Left lung (tissue), 10 donors: ENCODE results near the gene NFIC. TPM values are rescaled to one million over a fixed set of nuclear protein-coding genes. Genes with fewer than 3 reads are reported as not detected.

Source experiments
- ATAC-seq: fragments of 200-7000 bp; cut with Tn5 transposase; one replicate; pipeline ENCODE4 v1.9.1; 2020; ENCODE audit warnings: moderate library complexity
- DNase-seq, 4 donors: peaks; one replicate each; pipeline ENCODE4 v3.0.0-alpha.2; 2013 to 2020
- H3K27ac ChIP-seq, 2 donors: fragments of 200-600 bp; sonication (generic) in 1 of 2; one replicate each; pipeline versions ENCODE4 v1.5.0 to v1.8.0; 2020 to 2021
- H3K27me3 ChIP-seq, 2 donors: fragments of 200-600 bp; sonication (generic) in 1 of 2; one replicate each; pipeline versions ENCODE4 v1.5.0 to v1.8.0; 2020 to 2021
- H3K36me3 ChIP-seq, 2 donors: fragments of 200-600 bp; sonication (generic) in 1 of 2; one replicate each; pipeline versions ENCODE4 v1.5.0 to v1.8.0; 2020 to 2021
- H3K4me1 ChIP-seq, 2 donors: fragments of 200-600 bp; one replicate each; pipeline ENCODE4 v1.8.0; 2021
- H3K4me3 ChIP-seq, 2 donors: fragments of 200-600 bp; sonication (generic) in 1 of 2; one replicate each; pipeline versions ENCODE4 v1.5.0 to v1.8.0; 2020 to 2021; ENCODE audit warnings: mild to moderate bottlenecking in 1 of 2
- H3K9me3 ChIP-seq, 2 donors: fragments of 200-600 bp; sonication (generic) in 1 of 2; one replicate each; pipeline versions ENCODE4 v1.5.0 to v1.8.0; 2020 to 2021
- CTCF ChIP-seq, 2 donors: fragments of 200-600 bp; sonication (generic) in 1 of 2; IDR thresholded peaks; one replicate each; pipeline versions ENCODE4 v1.5.0 to v1.8.0; 2021; ENCODE audit warnings: antibody characterized with exemption in 2 of 2
- intact Hi-C, 2 donors: fragments of 100-400 bp; cut with DNase I; formaldehyde crosslinking; loops; one replicate each; pipeline versions ENCODE4 v1.11.2 to v1.14.2; 2022
- polyA plus RNA-seq, 6 donors: library from polyadenylated mRNA; unstranded; fragments of 120-200 nt; gene quantifications; one replicate each; pipeline ENCODE4 v1.2.1, GENCODE V29; 2013; ENCODE audit not compliant: insufficient read length in 6 of 6
- total RNA-seq, 2 donors: library from RNA; stranded (reverse); fragmentation: NEBNext Ultra II Directional; extraction: Animal tissue kit (Norgen Biotek cat#: 25700); gene quantifications; one replicate each; pipeline ENCODE4 v1.2.1, GENCODE V29; 2021
- donor health status: DM: no; HTN: yes; CAD: no.
- donor health status: DM: no; HTN: no; CAD: no.

Gene NFIC
- total and polyA plus RNA-seq, 8 donors = 37.2 to 163 (median 55.7) TPM

GRCh38 chr19:3499738-3500428 is 133.5 kb downstream of the NFIC start:
- Histone ChIP-seq H3K27ac (peak overlapping the region; percentile 84 to 96), H3K9me3 (no peaks in the 10 kb centered on the region), H3K4me1 (peaks cover 7 to 20% of the 10 kb centered on the region in 2 donors), H3K4me3 (peak overlapping the region; percentile 78 to 79), H3K27me3 (no peaks in the 10 kb centered on the region), H3K36me3 (peaks cover 0 to 19% of the 10 kb centered on the region in 2 donors)
- intact Hi-C loops = no loop called here
- ATAC-seq (peak; percentile 7), DNase-seq (peak in 1 of 4 donors; percentile 51)
- TF ChIP-seq CTCF (IDR thresholded peaks at IDR 0.05) = no peak

GRCh38 chr19:3500429-3501101 is 134.2 kb downstream of the NFIC start, which contains the start of gene DOHH:
Gene DOHH (minus strand): TSS chr19:3500674. CDS start chr19:3496814, 3,860 bp downstream.
- no peak for TF ChIP-seq CTCF (IDR thresholded peaks at IDR 0.05)
- Histone ChIP-seq H3K27ac (peak within 1 kb of the TSS; percentile 84 to 96), H3K4me1 (peaks cover 7 to 26% of the 10 kb centered on the region in 2 donors), H3K9me3 (no peaks in the 10 kb centered on the region), H3K36me3 (peaks cover 0 to 13% of the 10 kb centered on the region in 2 donors), H3K4me3 (peak within 1 kb of the TSS; percentile 78 to 79), H3K27me3 (no peaks in the 10 kb centered on the region)
- peak; percentile 95 for ATAC-seq
- DNase-seq = peak; percentile 95 to 99 (median 97)
- intact Hi-C loops = no loop called here

- H3K4me1 ChIP-seq = peaks cover 7 to 29% of the 10 kb centered on the region in 2 donors
- peaks cover 0 to under 1% of the 10 kb centered on the region in 2 donors for H3K36me3 ChIP-seq
- intact Hi-C loops = no loop called here
- no peak for TF ChIP-seq CTCF (IDR thresholded peaks at IDR 0.05)
- no peaks in the 10 kb centered on the region for H3K27me3 ChIP-seq
- no peak overlapping the region for H3K4me3 ChIP-seq
- no peaks in the 10 kb centered on the region for H3K9me3 ChIP-seq
- ATAC-seq (no peak), DNase-seq (no peak)
- H3K27ac ChIP-seq = no peak overlapping the region
Measured at GRCh38 chr19:3501780-3502179, 135.4 kb downstream of the NFIC start.

- peaks cover 12 to 39% of the 10 kb centered on the region in 2 donors for H3K4me1 ChIP-seq
- no peak overlapping the region for H3K27ac ChIP-seq
- H3K36me3 ChIP-seq = no peaks in the 10 kb centered on the region
- DNase-seq (no peak), ATAC-seq (no peak)
- no peaks in the 10 kb centered on the region for H3K9me3 ChIP-seq
- no peak for TF ChIP-seq CTCF (IDR thresholded peaks at IDR 0.05)
- H3K27me3 ChIP-seq = no peaks in the 10 kb centered on the region
- no peak overlapping the region for H3K4me3 ChIP-seq
- intact Hi-C loops = no loop called here
Measured at GRCh38 chr19:3503036-3503572, 136.7 kb downstream of the NFIC start.

- H3K4me3 ChIP-seq = no peak overlapping the region
- H3K27ac ChIP-seq = peak overlapping the region in 1 of 2 donors; percentile 94
- no peaks in the 10 kb centered on the region for H3K9me3 ChIP-seq
- H3K36me3 ChIP-seq = peaks cover 0 to 5% of the 10 kb centered on the region in 2 donors
- ATAC-seq (no peak), DNase-seq (no peak)
- H3K4me1 ChIP-seq = peaks cover 7 to 46% of the 10 kb centered on the region in 2 donors
- no peaks in the 10 kb centered on the region for H3K27me3 ChIP-seq
- intact Hi-C loops = no loop called here
- TF ChIP-seq CTCF (IDR thresholded peaks at IDR 0.05) = no peak
Measured at GRCh38 chr19:3504735-3505134, 138.4 kb downstream of the NFIC start.
